CD8-positive, alpha-beta memory T cell (primary cell): ENCODE data around the gene ZNRD2. TPM values are rescaled to one million over a fixed set of nuclear protein-coding genes. Genes with fewer than 3 reads are reported as not detected.

ENCODE experiments used
- CTCF ChIA-PET: fragments of 350-600 bp; sonication (Branson Sonifier 250); formaldehyde crosslinking; loops from one replicate; lab custom pipeline; 2021; ENCODE audit warnings: antibody characterized with exemption; lab: Charles Lee
- POLR2A ChIA-PET: fragments of 350-600 bp; sonication (Branson Sonifier 250); formaldehyde crosslinking; loops from one replicate; lab custom pipeline; 2021; ENCODE audit warnings: antibody characterized with exemption; lab: Charles Lee
- DNase-seq, 5 donors: peaks; one replicate each; pipeline versions ENCODE4 v3.0.0 to v3.0.0-alpha.2; 2020 to 2022; ENCODE audit warnings: mixed read lengths in 1 of 5
- H3K27ac ChIP-seq: one replicate; pipeline ENCODE4 v1.7.0; 2013; ENCODE audit warnings: low read depth, mild to moderate bottlenecking, low read length, moderate library complexity
- H3K27me3 ChIP-seq: 2 replicates; pipeline ENCODE4 v1.7.0; 2013; ENCODE audit warnings: low read length, mild to moderate bottlenecking; ENCODE audit not compliant: insufficient read depth, poor library complexity, severe bottlenecking
- H3K36me3 ChIP-seq: 2 replicates; pipeline ENCODE4 v1.7.0; 2013; ENCODE audit warnings: mild to moderate bottlenecking, low read length, moderate library complexity; ENCODE audit not compliant: insufficient read depth
- H3K4me1 ChIP-seq: 2 replicates; pipeline ENCODE4 v1.7.0; 2013; ENCODE audit warnings: mild to moderate bottlenecking, low read length, moderate library complexity; ENCODE audit not compliant: insufficient read depth
- H3K4me3 ChIP-seq: 2 replicates; pipeline ENCODE4 v1.7.0; 2013; ENCODE audit warnings: mild to moderate bottlenecking, low read length
- H3K9me3 ChIP-seq: 2 replicates; pipeline ENCODE4 v1.7.0; 2013; ENCODE audit warnings: mild to moderate bottlenecking, low read length
- H3K27ac Mint-ChIP-seq, 8 donors: one replicate each; pipeline ENCODE4 v1.8.0; 2020 to 2021; ENCODE audit warnings: mixed read lengths in 8 of 8, mild to moderate bottlenecking in 6 of 8, inconsistent platforms in 3 of 8, moderate library complexity in 3 of 8
- H3K27me3 Mint-ChIP-seq, 2 donors: one replicate each; pipeline ENCODE4 v1.8.0; 2020 to 2021; ENCODE audit warnings: mixed read lengths in 2 of 2, mild to moderate bottlenecking in 1 of 2, moderate library complexity in 1 of 2
- H3K36me3 Mint-ChIP-seq, 3 donors: one replicate each; pipeline ENCODE4 v1.8.0; 2020 to 2021; ENCODE audit warnings: mixed read lengths in 3 of 3, inconsistent platforms in 1 of 3, mild to moderate bottlenecking in 1 of 3
- H3K4me1 Mint-ChIP-seq, 3 donors: one replicate each; pipeline ENCODE4 v1.8.0; 2020 to 2021; ENCODE audit warnings: mixed read lengths in 3 of 3, inconsistent platforms in 1 of 3, mild to moderate bottlenecking in 1 of 3
- H3K4me3 Mint-ChIP-seq, 7 donors: one replicate each; pipeline ENCODE4 v1.8.0; 2020 to 2021; ENCODE audit warnings: mixed read lengths in 7 of 7, mild to moderate bottlenecking in 6 of 7, moderate library complexity in 4 of 7, inconsistent platforms in 2 of 7
- H3K9me3 Mint-ChIP-seq, 5 donors: one replicate each; pipeline ENCODE4 v1.8.0; 2020 to 2022; ENCODE audit warnings: mixed read lengths in 5 of 5, mild to moderate bottlenecking in 3 of 5, moderate library complexity in 2 of 5, inconsistent platforms in 1 of 5
- polyA plus RNA-seq: library from polyadenylated mRNA; unstranded; fragments of 300-500 nt; fragmentation: Illumina TruSeq; gene quantifications from one replicate; pipeline ENCODE4 v1.2.3, GENCODE V29; 2021
- total RNA-seq, 2 experiments: library from RNA; stranded (reverse); gene quantifications; one replicate each; pipeline ENCODE4 v1.2.3, GENCODE V29; 2021

The ZNRD2 gene
- total and polyA plus RNA-seq, 3 experiments from 2014 or later: 69.6 to 81.4 (median 77.9) TPM

DNA sequence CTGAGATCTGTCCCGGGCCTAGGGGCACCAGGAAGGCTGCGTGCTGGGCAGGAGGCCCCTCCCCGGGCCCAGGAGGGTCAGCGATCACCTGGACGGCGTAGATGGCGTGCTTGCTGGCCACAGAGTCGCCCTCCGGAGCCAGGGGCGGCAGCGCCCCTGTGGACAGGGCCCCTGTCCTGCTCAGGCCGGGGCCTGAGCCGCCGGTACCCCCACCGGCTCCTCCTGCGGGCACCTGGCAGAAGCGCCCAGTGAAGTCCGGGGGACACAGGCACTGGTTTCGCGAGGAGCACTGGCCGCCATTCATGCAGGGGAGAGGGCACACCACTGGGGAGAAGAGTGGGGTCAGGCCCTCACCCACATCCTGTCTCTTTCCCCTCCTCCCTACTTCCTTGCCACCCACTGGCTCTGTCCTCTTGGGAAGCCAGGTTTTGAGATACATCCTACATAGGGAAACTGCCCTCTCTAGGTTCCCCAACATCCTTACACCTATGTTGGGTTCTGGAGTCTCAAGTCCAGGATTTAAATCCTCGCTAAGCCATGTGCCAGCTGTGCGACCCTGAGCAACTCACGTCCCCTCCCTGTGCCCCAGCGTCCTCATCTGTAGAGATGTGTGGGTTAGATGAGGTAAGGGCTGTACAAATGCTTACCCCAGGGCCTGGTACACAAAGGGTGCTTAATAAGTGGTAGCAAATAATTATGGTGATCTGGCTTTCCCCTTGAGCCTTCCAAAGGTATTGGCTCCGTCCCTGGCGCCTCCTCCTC lies 16.0 kb upstream of the ZNRD2 start:
- no peaks in the 10 kb centered on the region for H3K36me3 ChIP-seq
- H3K36me3 Mint-ChIP-seq: peaks cover under 1 to 15% (median 10%) of the 10 kb centered on the region in 3 donors
- H3K4me1 ChIP-seq: peaks cover 63% of the 10 kb centered on the region
- peaks cover 51 to 65% (median 52%) of the 10 kb centered on the region in 3 donors for H3K4me1 Mint-ChIP-seq
- CTCF ChIA-PET: interaction anchor here (3.5 to 4.1 kb wide), 3 partner anchors 13 to 34 kb away, joined by 14 to 41 read pairs (median 24); partner anchors contain the start of gene ZNRD2
- peak overlapping the region; percentile 75 to 98 (median 88) for H3K27ac Mint-ChIP-seq
- H3K9me3 ChIP-seq: no peaks in the 10 kb centered on the region
- peaks cover 0 to 2% of the 10 kb centered on the region in 2 donors for H3K27me3 Mint-ChIP-seq
- H3K4me3 Mint-ChIP-seq: peak overlapping the region; percentile 49 to 85 (median 70)
- peak overlapping the region; percentile 41 for H3K4me3 ChIP-seq
- peak in 1 of 5 donors; percentile 43 for DNase-seq
- H3K9me3 Mint-ChIP-seq: no peaks in the 10 kb centered on the region
- POLR2A ChIA-PET: interaction anchor here (1.5 kb wide), 2 partner anchors 12 kb away, joined by 5 to 17 read pairs; no protein-coding TSS in a partner anchor
- peak overlapping the region; percentile 51 for H3K27ac ChIP-seq
- H3K27me3 ChIP-seq: no peaks in the 10 kb centered on the region

DNA sequence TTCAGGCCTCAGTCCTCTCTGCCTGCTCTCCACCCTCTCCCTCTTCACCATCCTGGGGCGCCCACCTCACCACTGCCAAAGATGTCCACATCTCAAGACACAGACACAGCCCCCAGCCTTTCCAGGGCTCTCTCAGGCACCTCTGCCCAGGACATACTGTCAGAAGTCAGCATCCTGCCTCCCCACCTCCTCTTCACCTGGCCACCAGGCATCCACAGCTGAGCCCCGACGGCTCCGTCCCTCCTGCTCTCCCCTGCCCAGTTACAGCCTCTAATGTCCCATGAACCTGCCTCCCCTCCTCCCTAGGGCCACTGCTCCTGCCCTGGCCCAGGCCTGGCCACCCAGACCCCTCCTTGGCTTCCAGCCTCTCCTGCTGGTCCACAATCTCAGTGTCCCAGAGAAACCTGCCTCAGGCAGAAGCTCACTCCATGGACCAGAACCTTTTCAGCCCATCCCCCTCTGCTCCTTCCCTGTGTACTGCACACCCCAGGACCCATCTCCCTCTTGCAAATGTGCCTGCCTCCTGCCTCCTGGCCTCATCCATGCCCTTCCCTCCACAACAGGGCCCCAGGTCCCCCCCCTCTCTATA lies 15.3 kb upstream of the ZNRD2 start:
- H3K4me3 Mint-ChIP-seq: peak overlapping the region; percentile 32 to 85 (median 64)

DNA sequence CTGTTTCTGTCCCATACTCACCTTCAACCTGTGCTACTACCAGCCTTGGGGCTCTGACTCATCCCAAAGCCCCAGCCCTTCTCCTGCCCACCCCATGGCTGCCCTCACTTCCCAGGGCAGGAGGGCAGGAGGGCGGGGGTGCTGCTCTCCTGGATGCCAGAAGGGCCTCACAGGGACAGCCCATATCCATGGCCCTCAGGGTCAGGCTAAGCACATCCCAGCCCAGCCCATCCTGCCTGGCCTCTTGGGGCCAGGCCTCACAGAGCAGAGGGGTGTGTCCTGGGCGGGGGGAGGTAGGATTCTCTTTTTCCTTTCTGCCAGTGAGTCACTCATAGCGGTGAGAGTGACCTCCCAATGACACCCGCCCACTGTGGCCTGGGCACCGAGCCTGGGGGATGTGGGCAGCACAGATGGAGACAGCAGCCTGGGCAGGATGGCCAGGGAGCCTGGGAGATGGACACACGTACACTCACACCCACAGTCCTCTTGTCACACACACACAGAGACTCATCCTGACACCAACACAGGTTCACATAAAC lies 14.5 kb upstream of the ZNRD2 start:
- Histone ChIP-seq H3K36me3 (no peaks in the 10 kb centered on the region), H3K27me3 (no peaks in the 10 kb centered on the region), H3K9me3 (no peaks in the 10 kb centered on the region), H3K27ac (no peak overlapping the region), H3K4me1 (peaks cover 77% of the 10 kb centered on the region), H3K4me3 (peak overlapping the region; percentile 8)
- Mint-ChIP-seq H3K4me1 (peaks cover 54 to 76% (median 55%) of the 10 kb centered on the region in 3 donors), H3K36me3 (peaks cover 0 to 11% (median 9%) of the 10 kb centered on the region in 3 donors), H3K27me3 (peaks cover 0 to 2% of the 10 kb centered on the region in 2 donors), H3K9me3 (no peaks in the 10 kb centered on the region), H3K27ac (peak overlapping the region; percentile 61 to 98 (median 87)), H3K4me3 (peak overlapping the region in 5 of 7 donors; percentile 23 to 92 (median 87))
- ChIA-PET POLR2A (interaction anchor here (1.5 kb wide), 1 partner anchor 10 kb away, joined by 17 read pairs; no protein-coding TSS in a partner anchor), CTCF (interaction anchor here (0.7 to 2.0 kb wide), 4 partner anchors 9 to 32 kb away, joined by 3 to 14 read pairs (median 5); no protein-coding TSS in a partner anchor)
- DNase-seq: no peak

More for the DNA sequence above, 15.3 kb upstream of the ZNRD2 start:
- H3K36me3 ChIP-seq: no peaks in the 10 kb centered on the region
- Mint-ChIP-seq H3K27ac (peak overlapping the region; percentile 75 to 98 (median 88)), H3K36me3 (peaks cover 0 to 11% (median 9%) of the 10 kb centered on the region in 3 donors), H3K9me3 (no peaks in the 10 kb centered on the region), H3K4me1 (peaks cover 50 to 68% (median 51%) of the 10 kb centered on the region in 3 donors), H3K27me3 (peaks cover 0 to 2% of the 10 kb centered on the region in 2 donors)
- ChIA-PET CTCF (interaction anchor here (0.7 to 1.6 kb wide), 3 partner anchors 10 to 33 kb away, joined by 3 to 7 read pairs (median 3); no protein-coding TSS in a partner anchor), POLR2A (interaction anchor here (1.5 kb wide), 1 partner anchor 11 kb away, joined by 17 read pairs; no protein-coding TSS in a partner anchor)
- no peak overlapping the region for H3K27ac ChIP-seq
- no peaks in the 10 kb centered on the region for H3K27me3 ChIP-seq
- peaks cover 69% of the 10 kb centered on the region for H3K4me1 ChIP-seq
- H3K4me3 ChIP-seq: no peak overlapping the region
- no peaks in the 10 kb centered on the region for H3K9me3 ChIP-seq
- no peak for DNase-seq

DNA sequence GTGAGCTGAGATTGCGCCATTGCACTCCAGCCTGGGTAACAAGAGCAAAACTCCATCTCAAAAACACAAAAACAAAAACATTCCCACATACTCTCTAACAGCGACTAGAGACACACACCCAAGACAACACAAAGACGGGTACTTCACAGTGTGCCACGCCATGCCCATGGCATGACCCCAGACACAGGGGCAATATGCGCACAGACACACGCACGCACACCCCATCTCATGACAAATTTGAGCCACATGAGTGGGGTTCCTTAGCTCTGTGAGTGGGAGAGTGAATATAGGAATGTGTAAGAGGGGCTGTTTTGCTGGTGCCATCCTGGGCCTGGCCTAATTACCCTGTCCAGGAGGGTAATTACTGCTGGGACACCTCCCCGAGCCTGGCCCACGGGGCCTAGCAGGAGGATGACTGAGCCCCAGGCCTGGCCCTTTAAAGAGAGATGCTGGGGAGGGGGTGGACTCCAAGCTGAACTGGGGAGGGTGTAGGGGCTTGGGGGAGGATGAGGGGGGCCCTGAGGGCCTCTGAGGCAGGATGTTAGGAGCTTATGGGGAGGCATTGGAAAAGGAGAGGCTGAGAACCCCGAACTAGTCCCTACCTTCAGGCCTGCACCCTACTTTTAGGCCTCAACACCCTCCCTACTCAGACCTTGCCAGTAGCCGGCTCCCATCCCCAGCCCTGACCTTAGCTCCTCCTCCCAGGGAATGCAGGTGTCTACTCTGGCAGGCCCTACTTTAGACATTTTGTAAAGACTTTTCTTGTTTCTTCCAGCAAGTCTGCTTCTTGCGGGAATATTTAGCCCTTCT lies 13.6 kb upstream of the ZNRD2 start:
- Mint-ChIP-seq H3K4me3 (peak overlapping the region; percentile 80 to 94 (median 91)), H3K36me3 (peaks cover 0 to 7% (median 5%) of the 10 kb centered on the region in 3 donors), H3K4me1 (peaks cover 49 to 73% (median 50%) of the 10 kb centered on the region in 3 donors), H3K27ac (peak overlapping the region; percentile 84 to 98 (median 93)), H3K27me3 (peaks cover 0 to 2% of the 10 kb centered on the region in 2 donors), H3K9me3 (no peaks in the 10 kb centered on the region)
- ChIA-PET CTCF (interaction anchor here (0.6 to 2.0 kb wide), 5 partner anchors 9 to 31 kb away, joined by 3 to 14 read pairs (median 4); partner anchors contain the start of gene ZNRD2), POLR2A (interaction anchor here (0.6 to 1.2 kb wide), 5 partner anchors 8 to 530 kb away, joined by 3 to 6 read pairs (median 3); no protein-coding TSS in a partner anchor)
- Histone ChIP-seq H3K36me3 (no peaks in the 10 kb centered on the region), H3K27ac (peak overlapping the region; percentile 31), H3K27me3 (no peaks in the 10 kb centered on the region), H3K9me3 (no peaks in the 10 kb centered on the region), H3K4me1 (peaks cover 73% of the 10 kb centered on the region), H3K4me3 (peak overlapping the region; percentile 53)
- DNase-seq: no peak

DNA sequence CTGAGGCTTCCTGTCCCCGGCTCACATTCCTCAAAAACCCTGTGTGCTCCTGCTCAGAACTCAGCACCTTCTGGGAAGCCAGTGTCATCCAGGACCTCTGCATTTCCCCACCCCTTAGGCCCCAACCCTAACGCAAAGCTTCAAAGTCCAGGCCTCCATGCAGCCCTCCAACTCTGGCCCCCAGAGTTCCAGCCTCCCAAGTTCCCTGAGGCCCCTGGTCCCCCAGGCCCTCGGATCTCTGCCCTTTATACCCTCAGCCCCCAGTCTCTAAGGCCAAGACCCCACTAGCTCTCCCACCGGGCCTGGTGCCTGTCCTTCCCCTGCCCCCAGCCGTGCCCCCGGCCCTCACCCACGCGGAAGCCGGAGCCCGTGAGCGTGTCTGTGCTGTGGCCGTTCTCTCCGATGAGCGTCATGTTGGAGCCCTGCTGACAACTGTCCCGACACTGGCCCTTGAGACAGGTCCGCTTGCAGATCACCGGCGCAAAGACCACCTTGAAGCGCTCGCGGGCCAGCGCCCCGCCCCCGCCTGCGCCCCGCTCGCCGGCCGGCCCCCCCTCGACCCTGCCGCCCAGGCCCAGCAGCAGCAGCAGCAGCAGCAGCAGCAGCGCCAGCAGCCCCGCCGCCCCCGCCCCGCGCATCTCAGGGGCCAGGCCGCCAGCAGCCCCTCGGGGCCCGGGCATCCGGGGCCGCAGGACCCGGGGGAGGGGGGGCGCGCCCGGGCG lies 12.8 kb upstream of the ZNRD2 start:
- no peak for DNase-seq
- H3K4me1 ChIP-seq: peaks cover 65% of the 10 kb centered on the region
- H3K27ac ChIP-seq: peak overlapping the region; percentile 31
- peaks cover 41 to 69% (median 46%) of the 10 kb centered on the region in 3 donors for H3K4me1 Mint-ChIP-seq
- peak overlapping the region; percentile 84 to 97 (median 93) for H3K27ac Mint-ChIP-seq
- ChIA-PET CTCF (interaction anchor here (1.3 to 2.0 kb wide), 3 partner anchors 8 to 16 kb away, joined by 4 to 14 read pairs (median 7); partner anchors contain the start of gene ZNRD2), POLR2A (interaction anchor here (0.6 to 1.2 kb wide), 4 partner anchors 9 to 531 kb away, joined by 3 to 6 read pairs (median 4); no protein-coding TSS in a partner anchor)
- no peaks in the 10 kb centered on the region for H3K9me3 ChIP-seq
- H3K4me3 Mint-ChIP-seq: peak overlapping the region; percentile 80 to 94 (median 91)
- H3K36me3 ChIP-seq: no peaks in the 10 kb centered on the region
- H3K36me3 Mint-ChIP-seq: peaks cover 0 to 2% (median 1%) of the 10 kb centered on the region in 3 donors
- H3K27me3 Mint-ChIP-seq: peaks cover 0 to 3% of the 10 kb centered on the region in 2 donors
- H3K4me3 ChIP-seq: peak overlapping the region; percentile 53
- H3K27me3 ChIP-seq: no peaks in the 10 kb centered on the region
- no peaks in the 10 kb centered on the region for H3K9me3 Mint-ChIP-seq

DNA sequence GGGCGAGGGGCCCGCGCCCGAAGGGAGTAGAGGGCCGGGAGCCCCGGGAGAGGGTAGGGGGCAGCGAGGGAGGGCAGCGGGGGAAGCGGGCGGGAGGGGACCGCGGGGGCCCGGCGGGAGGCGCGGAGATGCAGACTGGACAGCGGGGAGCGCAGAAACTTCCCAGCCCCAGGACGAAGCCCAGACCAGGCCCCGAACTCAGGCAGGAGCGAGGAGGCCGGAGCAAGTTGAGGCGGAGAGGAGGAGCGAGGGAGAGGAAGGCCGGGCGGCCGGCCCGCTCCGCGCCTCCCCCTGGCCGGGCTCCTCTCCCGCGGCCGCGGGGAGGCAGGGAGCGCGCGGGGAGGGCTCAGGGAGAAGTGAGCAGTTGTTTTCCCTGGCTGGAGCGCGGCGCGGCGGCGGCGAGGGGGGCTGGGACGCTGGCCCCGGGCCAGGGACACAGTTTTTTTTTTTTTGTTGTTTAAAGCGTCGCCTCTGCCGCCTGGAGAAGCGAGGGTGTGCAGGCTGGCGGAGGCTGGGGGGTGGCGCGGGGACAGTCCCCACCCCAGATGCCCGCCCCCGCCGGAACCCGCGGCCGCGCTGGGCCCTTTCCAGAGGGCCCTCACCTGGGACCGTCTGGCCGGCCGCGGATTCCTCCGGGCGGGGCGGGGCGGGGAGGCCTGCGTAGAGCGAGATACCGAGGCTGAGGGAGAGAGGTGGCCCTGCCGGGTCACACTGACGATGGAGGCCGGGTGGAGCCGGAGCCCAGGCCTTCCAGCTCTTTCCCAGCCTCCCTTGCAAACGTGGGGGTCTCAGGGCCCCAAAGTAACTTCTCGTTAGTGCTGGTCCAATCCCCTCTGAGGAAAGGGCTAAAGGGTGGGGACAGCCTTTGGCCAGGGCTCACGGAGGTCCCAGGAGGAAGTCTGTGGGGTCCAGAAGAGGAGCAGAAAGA lies 12.0 kb upstream of the ZNRD2 start, which contains the start of gene LTBP3:
Gene LTBP3 (minus strand): TSS at position 358 of the 928 bp plus-strand sequence. CDS start 400 bp downstream, outside the sequence.
- Histone ChIP-seq H3K9me3 (no peaks in the 10 kb centered on the region), H3K36me3 (no peaks in the 10 kb centered on the region), H3K4me3 (peak within 1 kb of the TSS; percentile 53), H3K4me1 (peaks cover 59% of the 10 kb centered on the region), H3K27ac (peak within 1 kb of the TSS; percentile 54), H3K27me3 (no peaks in the 10 kb centered on the region)
- CTCF ChIA-PET: interaction anchor here (0.8 to 4.6 kb wide), 3 partner anchors 12 to 17 kb away, joined by 3 to 36 read pairs (median 5); partner anchors contain the start of gene ZNRD2
- Mint-ChIP-seq H3K36me3 (peaks cover 0 to 1% (median 0%) of the 10 kb centered on the region in 3 donors), H3K9me3 (no peaks in the 10 kb centered on the region), H3K4me3 (peak within 1 kb of the TSS; percentile 80 to 94 (median 91)), H3K27ac (peak within 1 kb of the TSS; percentile 84 to 97 (median 94)), H3K27me3 (peaks cover 0 to 3% of the 10 kb centered on the region in 2 donors), H3K4me1 (peaks cover 37 to 62% (median 44%) of the 10 kb centered on the region in 3 donors)
- peak in 4 of 5 donors; percentile 32 to 63 (median 40) for DNase-seq
- POLR2A ChIA-PET: interaction anchor here (0.5 to 1.0 kb wide), 3 partner anchors 14 to 185 kb away, joined by 3 to 11 read pairs (median 3); partner anchors contain the start of gene FAM89B
